ENCODE data around the gene CERS3. TPM values are rescaled to one million over a fixed set of nuclear protein-coding genes. Genes with fewer than 3 reads are reported as not detected.
"Not testable (repeated sequence)": the region's sequence is repeated elsewhere in the genome, so short reads cannot be mapped to it uniquely, and the experiment has no call there.

CERS3 gene
- total and polyA plus RNA-seq, 9 donors: 0.02 to 0.48 (median 0.15) TPM; not detected in 4

GRCh38 chr15:100463515-100463914 lies 65.2 kb downstream of the CERS3 start:
- WGBS, 3 donors: 93 to 94% (median 94%) methylated on average over 4 of the region's 4 CpGs
- DNase-seq: no peak
- H3K27me3 ChIP-seq: no peaks in the 10 kb centered on the region
- no peak overlapping the region for H3K4me3 ChIP-seq
- intact Hi-C loops (cut with DNase I): no loop called here
- H3K27ac ChIP-seq: no peak overlapping the region
- TF ChIP-seq POLR2A (IDR thresholded peaks at IDR 0.05): no peak
- no peak for TF ChIP-seq CTCF (IDR thresholded peaks at IDR 0.05)
- no peak for TF ChIP-seq EP300 (IDR thresholded peaks at IDR 0.05)
- peaks cover 0 to 4% of the 10 kb centered on the region in 2 donors for H3K9me3 ChIP-seq
- H3K36me3 ChIP-seq: no peaks in the 10 kb centered on the region
- no peaks in the 10 kb centered on the region for H3K4me1 ChIP-seq (ENCODE audit: insufficient read depth)

- no peak for DNase-seq
- Histone ChIP-seq H3K36me3 (no peaks in the 10 kb centered on the region), H3K27me3 (no peaks in the 10 kb centered on the region), H3K4me1 (ENCODE audit: insufficient read depth) (no peaks in the 10 kb centered on the region), H3K27ac (no peak overlapping the region), H3K4me3 (no peak overlapping the region), H3K9me3 (peaks cover 0 to 7% of the 10 kb centered on the region in 2 donors)
- intact Hi-C loops (cut with DNase I): no loop called here
- no peak for TF ChIP-seq POLR2A (IDR thresholded peaks at IDR 0.05)
- no peak for TF ChIP-seq CTCF (IDR thresholded peaks at IDR 0.05)
- WGBS, 3 donors: 48 to 72% (median 63%) methylated on average over 2 of the region's 2 CpGs
Measured at GRCh38 chr15:100461049-100461448, 67.7 kb downstream of the CERS3 start.

- Histone ChIP-seq H3K36me3 (no peaks in the 10 kb centered on the region), H3K9me3 (peaks cover 0 to 7% of the 10 kb centered on the region in 2 donors), H3K27me3 (no peaks in the 10 kb centered on the region), H3K27ac (no peak overlapping the region), H3K4me1 (ENCODE audit: insufficient read depth) (no peaks in the 10 kb centered on the region), H3K4me3 (no peak overlapping the region)
- 74 to 82% (median 76%) methylated on average over 1 of the region's 1 CpG for WGBS, 3 donors
- TF ChIP-seq CTCF (IDR thresholded peaks at IDR 0.05) (no peak), POLR2A (IDR thresholded peaks at IDR 0.05) (no peak), EP300 (IDR thresholded peaks at IDR 0.05) (no peak)
- intact Hi-C loops (cut with DNase I): no loop called here
- no peak for DNase-seq
Measured at GRCh38 chr15:100457201-100457600, 71.5 kb downstream of the CERS3 start.

GRCh38 chr15:100454148-100454547 lies 74.6 kb downstream of the CERS3 start:
- Histone ChIP-seq H3K27ac (no peak overlapping the region), H3K27me3 (no peaks in the 10 kb centered on the region), H3K9me3 (peaks cover 0 to 5% of the 10 kb centered on the region in 2 donors), H3K36me3 (no peaks in the 10 kb centered on the region), H3K4me1 (ENCODE audit: insufficient read depth) (no peaks in the 10 kb centered on the region), H3K4me3 (no peak overlapping the region)
- TF ChIP-seq EP300 (IDR thresholded peaks at IDR 0.05) (no peak), POLR2A (IDR thresholded peaks at IDR 0.05) (no peak)
- intact Hi-C loops (cut with DNase I): no loop called here
- no peak for DNase-seq
- 55 to 72% (median 71%) methylated on average over 2 of the region's 2 CpGs for WGBS, 3 donors

GRCh38 chr15:100448481-100448880 lies 80.3 kb downstream of the CERS3 start:
- 72 to 86% (median 81%) methylated on average over 2 of the region's 2 CpGs for WGBS, 3 donors
- no peak for DNase-seq
- TF ChIP-seq POLR2A (IDR thresholded peaks at IDR 0.05) (no peak), EP300 (IDR thresholded peaks at IDR 0.05) (no peak)
- Histone ChIP-seq H3K36me3 (no peaks in the 10 kb centered on the region), H3K9me3 (no peaks in the 10 kb centered on the region), H3K4me3 (no peak overlapping the region), H3K4me1 (ENCODE audit: insufficient read depth) (no peaks in the 10 kb centered on the region), H3K27ac (no peak overlapping the region), H3K27me3 (no peaks in the 10 kb centered on the region)
- intact Hi-C loops (cut with DNase I): no loop called here

GRCh38 chr15:100441063-100441462 lies 87.7 kb downstream of the CERS3 start:
- 89 to 93% (median 91%) methylated on average over 11 of the region's 11 CpGs for WGBS, 3 donors
- H3K36me3 ChIP-seq; H3K4me1 ChIP-seq (ENCODE audit: insufficient read depth); intact Hi-C loops (cut with DNase I); H3K9me3 ChIP-seq; H3K4me3 ChIP-seq; DNase-seq; H3K27ac ChIP-seq; H3K27me3 ChIP-seq: not testable (repeated sequence)
